CD8-positive, alpha-beta memory T cell (primary cell): ENCODE data around the gene MRFAP1. TPM values are rescaled to one million over a fixed set of nuclear protein-coding genes. Genes with fewer than 3 reads are reported as not detected.

Experiments used
- polyA plus RNA-seq: library from polyadenylated mRNA; unstranded; fragments of 300-500 nt; fragmentation: Illumina TruSeq; gene quantifications from one replicate; pipeline ENCODE4 v1.2.3, GENCODE V29; 2021
- total RNA-seq, 2 experiments: library from RNA; stranded (reverse); gene quantifications; one replicate each; pipeline ENCODE4 v1.2.3, GENCODE V29; 2021

MRFAP1 gene
- total and polyA plus RNA-seq, 3 experiments from 2014 or later: 122 to 175 (median 126) TPM

Other genes with a start within 250 kb of the MRFAP1 start
- gene PPP2R2C, start 168.1 kb upstream of the MRFAP1 start, total RNA-seq: not detected
- gene PPP2R2C, start 168.1 kb upstream of the MRFAP1 start, polyA plus RNA-seq: not detected
- 10 to 100 TPM; 17.5 to 18.3 TPM for gene MAN2B2, start 65.5 kb upstream of the MRFAP1 start, total RNA-seq
- 33.5 TPM for gene MAN2B2, start 65.5 kb upstream of the MRFAP1 start, polyA plus RNA-seq
- 1 to 10 TPM; 1.0 to 1.2 TPM for gene S100P, start 53.2 kb downstream of the MRFAP1 start, total RNA-seq
- gene S100P, start 53.2 kb downstream of the MRFAP1 start, polyA plus RNA-seq: 1.7 TPM
- gene MRFAP1L1, start 69.2 kb downstream of the MRFAP1 start, total RNA-seq: 10 to 100 TPM; 54.9 to 55.9 TPM
- gene MRFAP1L1, start 69.2 kb downstream of the MRFAP1 start, polyA plus RNA-seq: 142 TPM
- 10 to 100 TPM; 21.5 to 22.9 TPM for gene BLOC1S4, start 75.5 kb downstream of the MRFAP1 start, total RNA-seq
- gene BLOC1S4, start 75.5 kb downstream of the MRFAP1 start, polyA plus RNA-seq: 96.7 TPM
- 10 to 100 TPM; 16.0 to 16.4 TPM for gene KIAA0232, start 142.0 kb downstream of the MRFAP1 start, total RNA-seq
- 13.6 TPM for gene KIAA0232, start 142.0 kb downstream of the MRFAP1 start, polyA plus RNA-seq